ENCODE results near the gene SNRNP70. TPM values are rescaled to one million over a fixed set of nuclear protein-coding genes. Genes with fewer than 3 reads are reported as not detected.
"Not testable (repeated sequence)": the region's sequence is repeated elsewhere in the genome, so short reads cannot be mapped to it uniquely, and the experiment has no call there.

Gene SNRNP70
- total RNA-seq, 1 experiment from 2014 or later = 119 TPM

DNA sequence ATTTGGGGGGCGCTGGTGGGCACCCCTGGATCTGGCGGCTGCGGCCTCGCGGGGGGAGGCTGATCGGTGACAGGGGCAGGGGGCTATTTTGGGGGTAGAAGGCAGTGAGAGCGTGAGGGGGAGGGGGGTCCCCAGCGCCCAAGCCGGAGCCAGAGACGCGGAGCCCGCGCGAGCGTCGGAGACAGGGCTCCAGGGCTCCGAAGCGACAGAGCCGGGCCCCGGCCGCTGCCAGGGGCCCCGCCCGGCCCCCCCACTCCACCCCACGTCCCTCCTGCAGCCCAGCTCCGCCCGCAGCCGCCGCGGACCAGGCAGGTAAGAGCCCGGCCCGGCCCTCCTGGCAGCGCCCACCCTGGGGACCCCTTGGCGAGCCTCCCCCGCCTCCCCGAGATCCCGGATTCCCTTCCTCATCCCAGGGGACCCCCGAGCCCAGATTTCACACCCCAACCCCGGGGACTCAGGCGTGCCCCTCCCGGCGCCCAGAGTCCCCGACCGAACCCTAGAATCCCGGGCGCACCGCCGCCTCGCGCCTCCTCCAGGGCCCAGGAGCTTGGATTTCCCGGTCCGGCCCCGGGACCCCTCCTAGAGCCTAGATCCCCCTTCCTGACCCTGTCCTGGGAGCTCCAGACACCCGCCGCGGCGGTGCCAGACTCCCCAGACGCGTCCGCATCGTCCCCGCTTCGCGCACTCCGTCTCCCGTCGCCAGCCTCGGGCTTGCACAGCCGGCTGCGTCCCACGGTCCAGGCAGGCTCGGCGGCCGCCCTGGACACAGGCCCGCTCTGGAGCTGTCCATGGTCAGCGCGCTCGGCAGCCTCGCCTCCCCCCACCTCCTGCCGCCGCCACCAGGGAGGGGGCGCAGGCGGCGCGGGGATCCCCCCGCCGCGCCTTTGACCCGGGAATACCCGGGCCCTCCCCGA is 34.4 kb downstream of the SNRNP70 start, which contains the start of gene PPFIA3:
Gene PPFIA3 (plus strand): TSS at position 134 of the 914 bp plus-strand sequence. CDS start 8,330 bp downstream, outside the sequence.
- peak; percentile 72 for DNase-seq (ENCODE audit: low read depth)

GRCh38 chr19:49120325-49120683 is 35.1 kb downstream of the SNRNP70 start:
- no peak for DNase-seq (ENCODE audit: low read depth)

GRCh38 chr19:49120868-49121267 is 35.6 kb downstream of the SNRNP70 start:
- no peak for DNase-seq (ENCODE audit: low read depth)

- not testable (repeated sequence) for DNase-seq (ENCODE audit: low read depth)
Measured at GRCh38 chr19:49121841-49122240, 36.6 kb downstream of the SNRNP70 start.

DNA sequence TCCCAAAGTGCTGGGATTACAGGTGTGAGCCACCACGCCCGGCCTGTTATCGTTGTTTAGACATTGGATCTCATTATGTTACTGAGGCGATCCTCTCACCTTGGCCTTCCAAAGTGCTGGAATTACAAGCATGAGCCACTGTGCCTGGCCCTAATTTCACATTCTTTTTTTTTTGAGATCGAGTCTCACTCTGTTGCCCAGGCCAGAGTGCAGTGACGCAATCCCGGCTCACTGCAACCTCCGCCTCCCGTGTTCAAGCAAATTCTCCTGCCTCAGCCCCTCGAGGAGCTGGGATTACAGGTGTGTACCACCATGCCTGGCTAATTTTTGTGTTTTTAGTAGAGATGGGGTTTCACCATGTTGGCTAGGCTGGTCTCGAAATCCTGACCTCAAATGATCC is 38.0 kb downstream of the SNRNP70 start:
- not testable (repeated sequence) for DNase-seq (ENCODE audit: low read depth)

- peak; percentile 32 for DNase-seq (ENCODE audit: low read depth)
Measured at GRCh38 chr19:49125025-49125731, 39.9 kb downstream of the SNRNP70 start.

DNA sequence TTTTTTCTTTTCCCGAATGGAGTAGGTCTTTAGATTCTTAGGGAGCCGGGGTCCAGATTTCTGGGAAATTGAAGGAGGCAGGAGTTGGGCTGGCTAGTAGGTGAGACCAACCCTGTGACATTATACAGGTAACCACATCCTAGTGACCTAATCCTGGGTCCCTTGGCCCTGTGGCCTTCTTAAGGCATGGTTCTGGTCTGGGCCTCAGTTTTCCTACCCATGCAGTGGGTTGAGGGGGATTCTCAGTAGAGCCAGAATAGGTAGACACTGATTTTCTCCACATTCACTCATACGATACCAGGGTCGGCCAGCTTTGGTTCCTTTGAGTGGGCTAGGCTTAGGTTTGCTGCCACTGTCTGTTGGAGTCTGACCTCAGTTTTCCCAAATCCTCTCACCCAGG is 41.3 kb downstream of the SNRNP70 start:
- no peak for DNase-seq (ENCODE audit: low read depth)

GRCh38 chr19:49127225-49127624 is 42.0 kb downstream of the SNRNP70 start:
- not testable (repeated sequence) for DNase-seq (ENCODE audit: low read depth)

DNA sequence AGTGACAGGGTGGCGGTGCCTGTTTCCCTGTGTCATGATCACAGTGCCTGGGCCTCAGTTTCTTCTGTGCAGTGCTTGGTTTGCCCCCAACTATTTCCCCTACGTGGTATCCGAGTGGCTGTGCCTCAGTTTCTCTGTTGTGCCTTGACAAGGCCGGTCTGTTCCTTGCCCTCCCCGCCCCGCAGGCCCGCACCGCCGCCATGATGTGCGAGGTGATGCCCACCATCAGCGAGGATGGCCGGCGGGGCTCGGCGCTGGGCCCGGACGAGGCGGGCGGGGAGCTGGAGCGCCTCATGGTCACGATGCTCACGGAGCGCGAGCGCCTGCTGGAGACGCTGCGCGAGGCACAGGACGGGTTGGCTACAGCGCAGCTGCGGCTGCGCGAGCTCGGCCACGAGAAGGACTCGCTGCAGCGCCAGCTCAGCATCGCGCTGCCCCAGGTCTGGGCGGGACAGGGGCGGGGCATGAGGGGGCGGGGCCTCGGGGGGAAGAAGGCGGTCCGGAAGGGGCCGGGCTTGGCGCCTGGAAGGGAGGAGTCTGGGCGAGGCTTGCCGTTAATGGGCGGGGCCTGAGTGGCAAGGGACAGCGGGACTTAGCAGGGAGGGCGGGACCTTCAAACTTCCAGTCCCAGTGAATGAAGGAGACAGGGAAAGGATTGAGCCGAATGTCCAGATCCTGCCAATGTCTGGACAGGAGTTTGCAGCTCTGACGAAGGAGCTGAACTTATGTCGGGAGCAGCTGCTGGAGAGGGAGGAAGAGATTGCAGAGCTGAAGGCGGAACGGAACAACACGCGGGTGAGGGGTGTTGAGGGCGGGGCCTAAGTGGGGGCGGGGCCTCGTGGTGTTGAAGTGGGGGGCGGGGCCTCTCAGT is 42.7 kb downstream of the SNRNP70 start:
- peak; percentile 94 for DNase-seq (ENCODE audit: low read depth)

DNA sequence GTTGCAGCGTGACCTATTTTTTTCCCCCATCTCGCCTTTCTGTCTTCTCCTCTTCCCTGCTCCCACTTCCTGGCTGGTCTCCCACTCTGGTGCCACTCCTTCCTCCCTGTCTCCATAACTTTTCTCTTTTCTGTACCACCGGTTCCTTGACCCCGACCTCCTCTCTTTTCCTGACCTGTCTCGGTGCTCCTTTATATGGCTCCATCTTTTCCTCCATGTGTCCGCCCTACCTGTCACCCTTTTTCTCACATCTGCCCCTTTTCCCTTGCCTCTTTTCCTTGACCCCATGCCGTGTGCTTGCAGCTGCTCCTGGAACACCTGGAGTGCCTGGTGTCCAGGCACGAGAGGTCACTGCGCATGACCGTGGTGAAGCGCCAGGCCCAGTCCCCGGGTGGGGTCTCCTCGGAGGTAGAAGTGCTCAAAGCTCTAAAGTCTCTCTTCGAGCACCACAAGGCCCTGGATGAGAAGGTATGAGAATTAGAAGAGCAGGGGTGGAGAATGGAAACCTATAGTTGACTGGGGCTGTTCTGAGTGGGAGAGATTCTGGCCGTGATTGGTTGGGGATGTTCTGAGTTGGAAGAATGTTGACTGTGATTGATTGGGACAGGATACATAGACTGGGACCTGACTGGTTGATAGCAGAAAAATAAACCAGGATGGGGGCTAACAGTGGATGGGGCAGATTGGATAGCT is 43.4 kb downstream of the SNRNP70 start:
- DNase-seq (ENCODE audit: low read depth) = peak; percentile 31

DNA sequence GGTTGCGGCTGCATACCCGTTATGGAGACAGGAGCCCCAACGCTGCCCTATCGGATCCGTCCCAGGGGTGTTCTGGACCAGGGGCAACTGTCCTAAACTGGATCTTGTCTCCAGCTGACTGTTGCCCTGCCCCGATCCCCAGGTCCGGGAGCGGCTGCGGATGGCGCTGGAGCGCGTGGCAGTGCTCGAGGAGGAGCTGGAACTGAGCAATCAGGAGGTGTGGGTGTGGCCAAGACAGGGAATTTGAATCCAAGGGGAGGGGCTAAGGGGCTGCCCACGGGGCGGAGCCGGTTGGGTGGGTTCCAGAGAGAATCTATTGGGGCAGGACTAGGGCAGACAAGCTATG is 44.0 kb downstream of the SNRNP70 start:
- peak; percentile 49 for DNase-seq (ENCODE audit: low read depth)

GRCh38 chr19:49130325-49130724 is 45.1 kb downstream of the SNRNP70 start:
- no peak for DNase-seq (ENCODE audit: low read depth)

- no peak for DNase-seq (ENCODE audit: low read depth)
Measured at GRCh38 chr19:49132974-49133609, 47.8 kb downstream of the SNRNP70 start.

DNA sequence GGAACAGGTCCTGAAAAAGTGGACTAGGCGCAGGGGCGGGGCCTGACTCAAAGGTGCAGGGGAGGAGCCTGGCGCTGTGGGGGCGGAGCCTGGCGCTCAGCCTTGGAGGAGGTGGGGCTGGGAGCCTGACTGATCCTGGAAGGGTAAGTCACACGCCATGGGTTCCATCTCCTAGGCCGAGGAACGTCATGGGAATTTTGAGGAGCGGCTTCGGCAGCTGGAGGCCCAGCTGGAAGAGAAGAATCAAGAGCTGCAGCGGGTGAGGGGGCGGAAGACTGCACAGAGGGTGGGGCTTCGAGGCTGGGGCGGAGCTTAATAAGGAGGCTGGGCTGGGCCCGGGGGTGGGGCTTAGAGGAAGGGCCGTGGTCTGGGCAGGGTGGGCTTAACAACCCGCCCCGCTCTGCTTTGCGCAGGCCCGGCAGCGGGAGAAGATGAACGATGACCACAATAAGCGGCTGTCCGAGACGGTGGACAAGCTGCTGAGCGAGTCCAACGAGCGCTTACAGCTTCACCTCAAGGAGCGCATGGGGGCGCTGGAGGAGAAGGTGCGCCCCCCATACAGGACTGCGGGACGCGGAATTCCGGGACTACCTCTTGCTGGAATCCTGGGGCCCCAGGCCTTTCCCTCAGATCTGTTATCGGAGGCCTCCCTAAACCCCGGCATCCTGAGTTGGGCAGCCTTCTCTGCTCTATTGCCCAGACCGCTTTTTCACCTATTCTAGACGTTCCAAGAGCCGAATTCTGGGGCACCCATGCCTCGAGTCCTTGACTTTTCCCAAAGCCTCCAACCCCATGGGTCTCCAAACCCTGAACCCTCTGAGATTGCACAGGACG is 48.6 kb downstream of the SNRNP70 start:
- no peak for DNase-seq (ENCODE audit: low read depth)

DNA sequence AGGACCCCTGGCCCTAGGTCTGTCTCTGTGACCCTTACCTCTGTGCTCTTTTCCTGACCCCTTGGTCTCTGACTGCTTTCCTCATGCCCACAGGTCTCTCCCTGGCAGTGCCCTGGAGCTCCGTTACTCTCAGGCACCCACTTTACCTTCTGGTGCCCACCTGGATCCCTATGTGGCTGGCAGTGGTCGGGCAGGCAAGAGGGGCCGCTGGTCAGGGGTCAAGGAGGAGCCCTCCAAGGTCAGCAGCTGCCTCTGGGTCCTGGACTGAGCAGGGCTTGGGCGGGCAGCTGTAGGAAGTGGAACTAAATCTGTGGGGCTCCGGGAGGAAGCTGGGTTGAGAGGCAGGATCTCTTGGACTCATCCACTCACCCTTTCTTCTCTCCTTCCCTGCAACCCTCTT is 50.4 kb downstream of the SNRNP70 start:
- no peak for DNase-seq (ENCODE audit: low read depth)

GRCh38 chr19:49136771-49137171 is 51.5 kb downstream of the SNRNP70 start:
- no peak for DNase-seq (ENCODE audit: low read depth)

DNA sequence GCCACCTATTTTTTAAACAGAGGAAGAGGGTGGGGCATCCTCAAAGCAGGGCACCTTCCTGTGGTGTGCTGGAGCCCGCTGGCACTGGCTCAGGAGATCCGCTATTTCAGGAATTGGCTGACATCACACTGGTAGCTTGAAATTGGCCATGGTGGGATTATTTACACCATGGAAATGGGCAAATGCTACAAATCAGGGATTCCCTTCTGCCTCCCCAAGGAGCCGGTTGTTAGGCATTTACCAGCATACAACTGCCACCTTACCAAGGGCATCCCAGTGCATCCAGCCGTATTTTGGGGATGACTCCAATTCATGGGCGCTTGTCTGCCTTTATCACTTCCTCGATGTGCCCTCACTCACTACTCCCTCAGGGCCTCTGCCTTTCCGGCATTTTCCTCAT is 55.7 kb downstream of the SNRNP70 start:
- no peak for DNase-seq (ENCODE audit: low read depth)

GRCh38 chr19:49141352-49141751 is 56.1 kb downstream of the SNRNP70 start:
- DNase-seq (ENCODE audit: low read depth) = no peak

DNA sequence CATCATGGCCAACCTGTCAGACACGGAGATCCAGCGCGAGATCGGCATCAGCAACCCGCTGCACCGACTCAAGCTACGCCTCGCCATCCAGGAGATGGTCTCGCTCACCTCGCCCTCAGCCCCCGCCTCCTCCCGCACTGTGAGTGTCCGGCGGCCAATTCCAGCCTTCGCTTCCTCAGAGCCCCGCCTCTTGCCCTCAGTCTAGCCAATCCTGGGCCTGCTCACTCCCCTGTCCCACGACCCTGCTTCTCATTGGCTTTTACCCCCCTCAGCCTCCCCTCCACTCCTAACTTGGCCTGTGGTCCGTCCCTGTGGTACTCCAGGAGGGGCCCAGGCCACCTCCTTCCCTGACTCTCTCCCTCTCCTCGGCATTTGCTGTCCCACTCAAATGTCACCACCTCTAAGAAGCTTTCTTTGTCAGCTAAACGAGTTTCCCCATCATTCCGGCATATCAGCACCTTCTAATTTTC is 57.6 kb downstream of the SNRNP70 start:
- DNase-seq (ENCODE audit: low read depth) = peak; percentile 94

Data from RPMI7951 (cell line).